ENCODE measurements around the gene FFAR3.

GRCh38 chr19:35355791-35356460 is 2.3 kb upstream of the FFAR3 start:
- TF ChIP-seq, protein P1, sequence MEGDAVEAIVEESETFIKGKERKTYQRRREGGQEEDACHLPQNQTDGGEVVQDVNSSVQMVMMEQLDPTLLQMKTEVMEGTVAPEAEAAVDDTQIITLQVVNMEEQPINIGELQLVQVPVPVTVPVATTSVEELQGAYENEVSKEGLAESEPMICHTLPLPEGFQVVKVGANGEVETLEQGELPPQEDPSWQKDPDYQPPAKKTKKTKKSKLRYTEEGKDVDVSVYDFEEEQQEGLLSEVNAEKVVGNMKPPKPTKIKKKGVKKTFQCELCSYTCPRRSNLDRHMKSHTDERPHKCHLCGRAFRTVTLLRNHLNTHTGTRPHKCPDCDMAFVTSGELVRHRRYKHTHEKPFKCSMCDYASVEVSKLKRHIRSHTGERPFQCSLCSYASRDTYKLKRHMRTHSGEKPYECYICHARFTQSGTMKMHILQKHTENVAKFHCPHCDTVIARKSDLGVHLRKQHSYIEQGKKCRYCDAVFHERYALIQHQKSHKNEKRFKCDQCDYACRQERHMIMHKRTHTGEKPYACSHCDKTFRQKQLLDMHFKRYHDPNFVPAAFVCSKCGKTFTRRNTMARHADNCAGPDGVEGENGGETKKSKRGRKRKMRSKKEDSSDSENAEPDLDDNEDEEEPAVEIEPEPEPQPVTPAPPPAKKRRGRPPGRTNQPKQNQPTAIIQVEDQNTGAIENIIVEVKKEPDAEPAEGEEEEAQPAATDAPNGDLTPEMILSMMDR (IDR thresholded peaks at IDR 0.05; ENCODE audit: borderline replicate concordance, extremely low read depth, low read length, poor library complexity, severe bottlenecking) = no peak
- TF ChIP-seq EZH2 (IDR thresholded peaks at IDR 0.05; ENCODE audit: borderline replicate concordance, low read depth, low read length, severe bottlenecking) = no peak

Measured in DND-41 (cell line).